Measurements from ENCODE around the gene TRIP4. TPM values are rescaled to one million over a fixed set of nuclear protein-coding genes. Genes with fewer than 3 reads are reported as not detected.

The TRIP4 gene
- total RNA-seq, 1 donor from 2014 or later: 13.5 TPM

- DNase-seq: no peak
- no peaks in the 10 kb centered on the region for H3K9me3 ChIP-seq (replicated peaks)
- intact Hi-C loops (cut with micrococcal nuclease): no loop called here
- H3K4me1 ChIP-seq: peaks cover 21% of the 10 kb centered on the region
- H3K36me3 ChIP-seq: peaks cover 21% of the 10 kb centered on the region
- no peak overlapping the region for H3K4me3 ChIP-seq
- H3K27me3 ChIP-seq (ENCODE audit: low read depth): no peaks in the 10 kb centered on the region
- peak overlapping the region; percentile 67 for H3K27ac ChIP-seq (replicated peaks)
- no peak for TF ChIP-seq CTCF (IDR thresholded peaks at IDR 0.05; ENCODE audit: borderline replicate concordance)
These were observed 55.4 kb downstream of the TRIP4 start for GRCh38 chr15:64443016-64443415.

- intact Hi-C loops (cut with micrococcal nuclease): no loop called here
- Histone ChIP-seq H3K36me3 (peaks cover 31% of the 10 kb centered on the region), H3K27ac (replicated peaks) (peak overlapping the region; percentile 67), H3K9me3 (replicated peaks) (no peaks in the 10 kb centered on the region), H3K4me3 (no peak overlapping the region), H3K4me1 (peaks cover 21% of the 10 kb centered on the region), H3K27me3 (ENCODE audit: low read depth) (no peaks in the 10 kb centered on the region)
- TF ChIP-seq CTCF (IDR thresholded peaks at IDR 0.05; ENCODE audit: borderline replicate concordance): no peak
- DNase-seq: no peak
These were observed 56.3 kb downstream of the TRIP4 start for GRCh38 chr15:64443747-64444621.

GRCh38 chr15:64444836-64445235 lies 57.2 kb downstream of the TRIP4 start:
- TF ChIP-seq CTCF (IDR thresholded peaks at IDR 0.05; ENCODE audit: borderline replicate concordance): no peak
- no peak overlapping the region for H3K4me3 ChIP-seq
- no peaks in the 10 kb centered on the region for H3K27me3 ChIP-seq (ENCODE audit: low read depth)
- no peaks in the 10 kb centered on the region for H3K9me3 ChIP-seq (replicated peaks)
- intact Hi-C loops (cut with micrococcal nuclease): no loop called here
- peaks cover 21% of the 10 kb centered on the region for H3K4me1 ChIP-seq
- peaks cover 36% of the 10 kb centered on the region for H3K36me3 ChIP-seq
- DNase-seq: no peak
- peak overlapping the region; percentile 67 for H3K27ac ChIP-seq (replicated peaks)

GRCh38 chr15:64447536-64448315 lies 60.1 kb downstream of the TRIP4 start:
- H3K36me3 ChIP-seq: peaks cover 36% of the 10 kb centered on the region

More at GRCh38 chr15:64447536-64448315, 60.1 kb downstream of the TRIP4 start:
- Histone ChIP-seq H3K4me3 (no peak overlapping the region), H3K4me1 (peaks cover 21% of the 10 kb centered on the region), H3K9me3 (replicated peaks) (no peaks in the 10 kb centered on the region), H3K27me3 (ENCODE audit: low read depth) (no peaks in the 10 kb centered on the region), H3K27ac (replicated peaks) (no peak overlapping the region)
- no peak for DNase-seq
- intact Hi-C loops (cut with micrococcal nuclease): no loop called here
- no peak for TF ChIP-seq CTCF (IDR thresholded peaks at IDR 0.05; ENCODE audit: borderline replicate concordance)
